NCI-H510A (cell line): ENCODE results near the gene OCA2.
"Not testable (repeated sequence)": the region's sequence is repeated elsewhere in the genome, so short reads cannot be mapped to it uniquely, and the experiment has no call there.

ENCODE experiments used
- DNase-seq: peaks from one replicate; lab custom pipeline; 2025; lab: John Stamatoyannopoulos, UW

OCA2 gene

GRCh38 chr15:28023422-28023821 lies 75.7 kb downstream of the OCA2 start:
- no peak for DNase-seq

- DNase-seq: no peak
Measured at GRCh38 chr15:28022961-28023360, 76.2 kb downstream of the OCA2 start.

DNA sequence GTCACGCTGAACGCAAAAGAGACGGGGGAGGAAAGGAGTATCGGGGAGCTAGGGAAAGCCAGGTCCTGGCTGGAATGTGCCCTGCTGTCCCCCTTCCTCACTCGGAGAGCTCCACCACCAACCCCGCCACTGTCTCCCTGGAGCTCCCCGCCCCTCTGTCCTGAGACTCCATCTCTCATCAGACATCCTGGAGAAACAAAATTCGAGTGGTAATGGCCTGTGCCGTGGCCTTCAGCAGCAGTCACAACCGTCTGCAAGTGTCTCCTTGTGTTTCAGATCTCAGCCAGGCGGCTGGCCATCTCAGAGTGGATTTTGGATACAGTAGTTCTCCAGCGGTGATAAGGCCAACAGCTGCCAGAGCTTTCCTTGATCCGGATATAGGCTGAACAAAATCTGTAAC lies 76.9 kb downstream of the OCA2 start:
- no peak for DNase-seq

DNA sequence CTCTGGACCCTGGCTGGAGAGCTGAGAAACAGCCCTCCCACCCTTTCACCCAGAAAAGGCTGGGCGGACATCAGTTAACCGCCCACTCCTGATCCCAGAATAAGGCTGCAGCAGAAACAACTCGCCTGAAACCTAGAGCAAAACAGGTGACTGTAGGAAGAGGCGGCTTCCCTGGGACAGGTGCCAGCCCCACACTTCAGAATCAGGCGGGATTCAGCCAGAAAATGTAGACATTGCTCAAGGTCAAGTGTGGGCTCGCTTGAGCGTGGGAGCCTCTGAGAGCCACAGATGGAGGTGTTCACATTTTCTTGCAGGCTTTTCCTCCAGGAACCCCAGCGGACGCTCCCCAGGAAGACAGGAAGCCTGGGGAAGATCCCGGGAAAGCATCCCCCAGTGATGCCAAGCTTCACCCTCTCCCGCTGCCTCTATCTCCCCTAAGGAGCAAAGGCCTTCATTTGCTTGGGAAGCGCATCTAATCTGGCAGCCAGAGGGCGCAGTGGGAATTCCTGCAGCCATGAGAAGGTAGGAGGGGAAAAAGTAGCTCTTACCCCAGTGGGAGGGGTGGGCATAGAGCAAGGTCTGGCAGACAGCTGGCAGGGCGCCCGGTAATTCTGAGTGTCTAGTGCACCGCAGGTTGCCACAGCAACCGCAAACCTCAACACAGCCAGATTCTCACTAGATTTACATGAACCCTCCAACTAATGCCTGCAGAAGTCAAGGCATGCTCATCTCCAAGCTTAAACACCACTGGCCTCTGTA lies 77.7 kb downstream of the OCA2 start:
- DNase-seq: peak; percentile 60

DNA sequence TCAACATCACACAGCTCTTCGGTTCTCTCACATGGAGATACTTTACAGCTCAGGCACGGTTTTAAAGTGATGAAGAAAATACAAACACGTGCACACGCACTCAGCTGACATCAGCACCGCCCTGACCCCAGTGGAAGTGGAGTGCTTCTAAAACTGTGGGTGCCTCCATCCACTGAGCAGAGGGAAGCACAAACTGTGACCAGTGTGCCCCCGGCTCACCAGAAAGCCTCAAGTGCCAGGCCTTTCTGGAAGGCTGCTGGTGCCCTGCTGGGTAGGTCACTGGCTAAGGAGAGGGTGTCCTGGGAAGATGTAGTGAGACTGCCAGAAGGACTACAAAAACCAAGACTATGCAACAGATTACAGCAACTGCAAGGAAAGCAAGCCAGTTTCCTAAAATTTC lies 78.5 kb downstream of the OCA2 start:
- DNase-seq: no peak

DNA sequence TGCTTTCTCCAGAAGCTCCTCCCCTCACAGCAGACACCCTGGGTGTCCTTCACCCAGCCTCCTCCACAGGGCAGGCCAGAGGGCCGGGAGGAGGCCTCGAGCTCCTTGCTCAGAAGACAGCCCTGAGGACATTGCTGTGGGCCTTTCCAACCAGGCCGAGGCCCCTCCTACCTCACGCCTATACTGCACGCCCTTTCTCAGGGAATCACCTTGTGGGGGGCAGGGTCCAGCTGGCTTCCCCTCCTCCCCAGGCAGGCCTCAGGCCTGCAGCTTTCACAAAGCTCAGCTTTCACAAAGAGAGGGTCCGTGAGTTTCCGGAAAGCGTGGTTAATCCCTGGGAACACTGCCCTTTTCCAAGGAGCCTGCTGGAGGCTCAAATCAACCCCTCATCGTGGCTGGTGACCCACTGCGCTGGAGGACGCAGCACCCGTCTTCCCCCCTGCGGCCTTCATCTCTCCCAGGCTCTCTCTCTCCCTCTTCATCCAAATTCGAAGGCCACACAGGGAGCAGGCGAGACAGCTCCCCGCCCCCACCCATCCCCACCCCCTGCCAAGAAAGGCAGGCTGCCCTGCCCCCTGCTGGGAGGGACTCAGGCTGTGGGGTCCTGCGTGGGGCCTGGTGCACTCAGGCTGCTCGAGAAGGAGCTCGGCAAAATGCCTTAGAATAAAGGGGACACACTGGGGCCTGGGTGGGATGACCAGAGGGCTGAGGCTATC lies 79.4 kb downstream of the OCA2 start:
- DNase-seq: no peak

GRCh38 chr15:28018291-28019044 lies 80.6 kb downstream of the OCA2 start:
- DNase-seq: no peak

- DNase-seq: peak; percentile 68
Measured at GRCh38 chr15:28017423-28017924, 81.6 kb downstream of the OCA2 start.

- DNase-seq: no peak
Measured at GRCh38 chr15:28015855-28016254, 83.3 kb downstream of the OCA2 start.

- no peak for DNase-seq
Measured at GRCh38 chr15:28014623-28015200, 84.4 kb downstream of the OCA2 start.

DNA sequence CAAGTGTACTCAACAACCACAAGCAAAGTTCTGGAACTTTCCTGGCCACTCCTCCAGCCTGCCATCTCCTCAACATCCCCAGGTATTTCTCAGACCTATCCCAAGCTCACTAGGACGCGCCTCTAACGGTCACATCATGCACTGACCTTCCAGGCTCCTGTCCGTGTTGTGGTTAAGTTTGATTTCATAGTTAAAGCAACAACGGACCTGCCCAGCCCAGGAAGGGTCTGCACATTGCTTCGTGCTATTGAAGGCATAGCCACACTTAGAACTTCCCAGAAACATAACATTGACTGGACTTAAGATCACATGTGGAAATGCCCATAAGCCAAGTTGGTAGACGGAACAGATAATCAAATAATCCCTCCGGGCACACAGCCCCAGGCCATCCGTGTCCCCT lies 85.1 kb downstream of the OCA2 start:
- DNase-seq: no peak

GRCh38 chr15:28013480-28013879 lies 85.6 kb downstream of the OCA2 start:
- DNase-seq: no peak

DNA sequence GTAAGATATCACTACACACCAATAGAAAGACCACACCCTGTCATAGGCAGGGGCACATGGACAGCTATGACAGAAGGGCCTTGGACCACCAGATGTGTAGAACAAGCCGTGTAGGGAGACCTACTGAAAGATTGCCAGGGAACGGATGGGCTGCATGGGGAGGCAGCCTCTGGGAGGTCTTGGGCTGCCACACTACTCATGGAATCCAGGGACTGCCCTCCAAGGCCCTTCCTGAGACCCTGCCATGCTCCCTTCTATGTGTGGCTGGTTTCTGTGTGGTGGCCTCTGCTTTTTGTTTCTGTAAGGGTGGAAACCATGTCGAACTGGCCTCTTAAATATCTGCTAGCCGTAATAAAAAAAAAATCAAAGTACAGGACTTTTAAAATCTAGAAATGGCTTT lies 86.9 kb downstream of the OCA2 start:
- no peak for DNase-seq

GRCh38 chr15:28008175-28008574 lies 90.9 kb downstream of the OCA2 start:
- DNase-seq: not testable (repeated sequence)

- DNase-seq: no peak
Measured at GRCh38 chr15:28006116-28006905, 92.8 kb downstream of the OCA2 start.

GRCh38 chr15:28005004-28005527 lies 94.0 kb downstream of the OCA2 start:
- DNase-seq: no peak

DNA sequence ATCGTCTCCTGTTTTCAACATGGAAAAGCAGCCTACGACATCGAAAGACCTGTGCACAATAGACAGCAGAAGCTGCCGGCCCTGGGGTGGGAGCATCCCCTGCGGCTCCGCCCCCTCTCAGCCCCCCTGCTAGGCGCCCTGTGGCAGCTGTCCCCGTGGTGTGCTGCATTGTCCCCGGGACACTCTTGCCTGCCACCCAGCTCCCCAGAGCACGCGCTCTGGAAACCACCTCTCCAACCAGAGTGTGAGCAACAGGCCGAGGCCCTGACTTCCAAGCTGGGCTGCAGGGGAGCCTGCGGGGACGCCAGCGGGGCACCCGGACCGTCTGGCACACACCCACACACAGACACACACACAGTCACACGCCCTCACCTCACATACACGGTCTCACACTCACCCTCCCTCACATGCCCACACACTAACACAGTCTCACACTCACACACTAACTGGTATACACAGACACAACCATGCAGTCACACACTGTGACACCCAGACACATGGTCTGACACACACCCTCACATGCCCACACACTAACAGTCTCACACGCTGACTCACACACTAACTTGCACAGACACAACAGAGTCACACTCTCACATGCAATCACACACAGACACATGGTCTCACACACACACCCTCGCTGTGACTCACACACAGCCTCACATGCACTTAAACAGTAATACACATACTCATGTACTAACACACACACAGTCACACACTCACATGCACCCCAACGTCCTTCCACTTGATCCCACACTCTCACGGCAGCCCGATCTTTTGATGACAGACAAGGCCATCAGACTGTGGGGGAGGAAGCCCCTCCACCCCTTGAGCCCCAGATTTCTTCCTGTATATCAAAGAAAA lies 94.7 kb downstream of the OCA2 start:
- no peak for DNase-seq

GRCh38 chr15:28003302-28004037 lies 95.6 kb downstream of the OCA2 start:
- DNase-seq: no peak

GRCh38 chr15:28002867-28003266 lies 96.2 kb downstream of the OCA2 start:
- DNase-seq: no peak
